GM10248 (cell line): ENCODE results near the gene MIA.

Experiments used
- CTCF ChIA-PET: fragments of 300-600 bp; sonication (Branson Sonifier 250); formaldehyde crosslinking; extraction: SDS; loops from one replicate; lab custom pipeline; 2021; ENCODE audit warnings: antibody characterized with exemption; lab: Yijun Ruan, JAX
- POLR2A ChIA-PET: fragments of 350-650 bp; sonication (Branson Sonifier 250); formaldehyde crosslinking; extraction: SDS; loops from one replicate; lab custom pipeline; 2020; ENCODE audit warnings: antibody characterized with exemption; lab: Yijun Ruan, JAX
- DNase-seq: peaks from one replicate; pipeline ENCODE4 v3.0.0; 2012; ENCODE audit errors: extremely low spot score
- CTCF ChIP-seq: IDR thresholded peaks from 2 replicates; pipeline ENCODE4 v1.5.1; 2012; ENCODE audit warnings: mild to moderate bottlenecking, low read depth; ENCODE audit errors: extremely low read depth, missing control alignments, control extremely low read depth

Gene MIA

GRCh38 chr19:40797963-40798682, 22.8 kb downstream of the MIA start:
- TF ChIP-seq CTCF, result peak; percentile 61
- ChIA-PET CTCF (interaction anchor here (0.7 to 3.2 kb wide), 9 partner anchors 8 to 135 kb away, joined by 3 to 23 read pairs (median 4); partner anchors contain the start of gene RAB4B), POLR2A (interaction anchor here (0.7 to 2.4 kb wide), 5 partner anchors 16 to 81 kb away, joined by 3 to 35 read pairs (median 3); partner anchors contain the start of genes ACTMAP, COQ8B, ITPKC and RAB4B)
- DNase-seq, result peak; percentile 79

GRCh38 chr19:40798683-40799557, 23.6 kb downstream of the MIA start, which contains the start of gene EGLN2:
Gene EGLN2 (plus strand): TSS chr19:40799191. CDS start chr19:40800573, 1,382 bp downstream.
- no peak for TF ChIP-seq CTCF
- peak; percentile 97 for DNase-seq
- CTCF ChIA-PET, result interaction anchor here (0.7 to 3.2 kb wide), 9 partner anchors 8 to 136 kb away, joined by 3 to 23 read pairs (median 4); partner anchors contain the start of gene RAB4B
- POLR2A ChIA-PET, result interaction anchor here (0.6 to 2.4 kb wide), 7 partner anchors 17 to 106 kb away, joined by 3 to 35 read pairs (median 3); partner anchors contain the start of genes ACTMAP, COQ8B, ITPKC and RAB4B

- ChIA-PET POLR2A (interaction anchor here (1.1 to 1.4 kb wide), 3 partner anchors 21 to 83 kb away, joined by 3 read pairs; partner anchors contain the start of genes COQ8B and ITPKC), CTCF (interaction anchor here (1.3 to 3.2 kb wide), 2 partner anchors 13 to 83 kb away, joined by 3 to 12 read pairs; partner anchors contain the start of genes COQ8B and ITPKC)
- DNase-seq, result peak; percentile 50
- TF ChIP-seq CTCF, result no peak
Observed at GRCh38 chr19:40799558-40800338, 24.4 kb downstream of the MIA start.

GRCh38 chr19:40800339-40800996, 25.1 kb downstream of the MIA start:
- no peak for TF ChIP-seq CTCF
- ChIA-PET POLR2A (interaction anchor here (1.1 to 1.4 kb wide), 2 partner anchors 22 to 23 kb away, joined by 3 read pairs; no protein-coding TSS in a partner anchor), CTCF (interaction anchor here (1.3 kb wide), 1 partner anchor 84 kb away, joined by 3 read pairs; the partner anchor contains the start of genes COQ8B and ITPKC)
- DNase-seq, result no peak

GRCh38 chr19:40800997-40801377, 25.7 kb downstream of the MIA start:
- DNase-seq, result no peak
- POLR2A ChIA-PET, result interaction anchor here (1.4 kb wide), 1 partner anchor 23 kb away, joined by 3 read pairs; no protein-coding TSS in a partner anchor
- CTCF ChIA-PET, result interaction anchor here (1.3 kb wide), 1 partner anchor 84 kb away, joined by 3 read pairs; the partner anchor contains the start of genes COQ8B and ITPKC
- TF ChIP-seq CTCF, result no peak
